Vagina (tissue), 2 donors: ENCODE measurements around the gene VPS37D. TPM values are rescaled to one million over a fixed set of nuclear protein-coding genes. Genes with fewer than 3 reads are reported as not detected.

ENCODE experiments used
- DNase-seq, 2 donors: peaks; one replicate each; pipeline ENCODE4 v3.0.0-alpha.2; 2017; ENCODE audit errors: extremely low spot score in 2 of 2
- H3K27ac ChIP-seq: fragments of 200-600 bp; sonication (generic); one replicate; pipeline ENCODE4 v1.5.1; 2019
- H3K27me3 ChIP-seq: fragments of 200-600 bp; sonication (generic); one replicate; pipeline ENCODE4 v1.5.1; 2019
- H3K36me3 ChIP-seq, 2 donors: fragments of 200-600 bp; sonication (generic); one replicate each; pipeline ENCODE4 v1.5.1; 2017 to 2019
- H3K4me1 ChIP-seq: fragments of 200-600 bp; sonication (generic); one replicate; pipeline ENCODE4 v1.5.1; 2019
- H3K4me3 ChIP-seq, 2 donors: fragments of 200-600 bp; sonication (generic); 1 replicate in 1 of 2; 2 replicates in 1 of 2; pipeline ENCODE4 v1.5.1; 2016 to 2019
- H3K9me3 ChIP-seq: fragments of 200-600 bp; sonication (generic); one replicate; pipeline ENCODE4 v1.5.1; 2019
- POLR2A ChIP-seq, 2 donors: fragments of 450-650 bp; IDR thresholded peaks; one replicate each; pipeline ENCODE4 v1.6.1; 2017; ENCODE audit warnings: antibody characterized with exemption in 2 of 2, mild to moderate bottlenecking in 2 of 2, moderate library complexity in 2 of 2
- POLR2AphosphoS5 ChIP-seq, 2 donors: sonication (generic); formaldehyde crosslinking; IDR thresholded peaks; one replicate each; pipeline ENCODE4 v1.9.0; 2017; ENCODE audit warnings: antibody characterized with exemption in 2 of 2, mild to moderate bottlenecking in 2 of 2, low read depth in 1 of 2; ENCODE audit not compliant: insufficient read depth in 1 of 2
- intact Hi-C: fragments of 100-400 bp; cut with DNase I; formaldehyde crosslinking; loops from one replicate; pipeline ENCODE4 v1.15.1; 2023
- total RNA-seq: library from RNA; depleted of rRNA; stranded (reverse); fragments of >200 nt; gene quantifications from one replicate; pipeline ENCODE4 v1.2.3, GENCODE V29; 2016
- TF ChIP-seq, protein P1 (sequence below), 3 experiments: fragments of 450-650 bp in 2 of 3; fragments of 200-600 bp in 1 of 3; sonication (generic) in 1 of 3; IDR thresholded peaks; one replicate each; pipeline ENCODE4 v1.5.1; 2017 to 2019; ENCODE audit warnings: antibody characterized with exemption in 3 of 3, mild to moderate bottlenecking in 2 of 3, moderate library complexity in 2 of 3

Gene VPS37D
- total RNA-seq, 1 donor from 2014 or later, result 5.4 TPM

DNA sequence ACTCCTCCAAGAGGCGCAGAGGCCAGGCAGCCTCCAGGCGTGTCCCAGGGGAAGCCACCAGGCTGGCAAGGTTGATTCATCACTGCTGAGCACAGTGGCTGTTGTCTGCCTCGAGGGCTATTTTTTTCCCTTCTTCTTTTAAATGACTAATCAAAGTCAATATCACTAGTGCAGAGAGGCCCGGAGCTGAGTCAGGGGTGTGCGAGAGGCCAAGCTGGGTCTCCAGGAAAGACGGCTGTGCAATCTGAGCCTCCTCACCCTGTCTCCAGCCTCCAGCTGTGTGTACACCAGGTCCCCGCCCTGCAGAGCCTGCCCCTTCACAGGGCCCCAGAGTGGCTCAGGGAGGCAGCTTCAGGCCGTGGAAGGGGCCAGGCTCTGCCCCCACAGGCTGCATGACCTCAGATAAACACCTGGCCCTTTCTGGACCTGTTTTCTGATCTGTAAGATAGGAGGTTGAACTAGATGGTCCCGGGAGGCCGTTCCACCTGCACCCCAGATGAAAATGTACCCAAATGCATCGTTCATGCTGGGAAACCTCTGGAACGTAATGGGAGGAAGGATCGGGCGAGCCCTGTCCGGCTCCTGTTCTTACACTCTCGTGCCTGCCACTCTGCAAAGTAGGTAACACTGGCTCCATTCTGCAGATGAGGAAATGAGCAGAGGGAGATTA is 48.2 kb downstream of the VPS37D start:
- Histone ChIP-seq H3K27me3 (no peaks in the 10 kb centered on the region), H3K4me3 (no peak overlapping the region), H3K36me3 (no peaks in the 10 kb centered on the region), H3K9me3 (no peaks in the 10 kb centered on the region), H3K4me1 (peaks cover 46% of the 10 kb centered on the region), H3K27ac (peak overlapping the region; percentile 71)
- DNase-seq, result no peak
- intact Hi-C loops, result no loop called here
- no peak for TF ChIP-seq POLR2A (IDR thresholded peaks at IDR 0.05)
- TF ChIP-seq POLR2AphosphoS5 (IDR thresholded peaks at IDR 0.05; ENCODE audit: insufficient read depth in 1 of 2, low read depth in 1 of 2), result peak; percentile 17 to 51
- TF ChIP-seq, protein P1, sequence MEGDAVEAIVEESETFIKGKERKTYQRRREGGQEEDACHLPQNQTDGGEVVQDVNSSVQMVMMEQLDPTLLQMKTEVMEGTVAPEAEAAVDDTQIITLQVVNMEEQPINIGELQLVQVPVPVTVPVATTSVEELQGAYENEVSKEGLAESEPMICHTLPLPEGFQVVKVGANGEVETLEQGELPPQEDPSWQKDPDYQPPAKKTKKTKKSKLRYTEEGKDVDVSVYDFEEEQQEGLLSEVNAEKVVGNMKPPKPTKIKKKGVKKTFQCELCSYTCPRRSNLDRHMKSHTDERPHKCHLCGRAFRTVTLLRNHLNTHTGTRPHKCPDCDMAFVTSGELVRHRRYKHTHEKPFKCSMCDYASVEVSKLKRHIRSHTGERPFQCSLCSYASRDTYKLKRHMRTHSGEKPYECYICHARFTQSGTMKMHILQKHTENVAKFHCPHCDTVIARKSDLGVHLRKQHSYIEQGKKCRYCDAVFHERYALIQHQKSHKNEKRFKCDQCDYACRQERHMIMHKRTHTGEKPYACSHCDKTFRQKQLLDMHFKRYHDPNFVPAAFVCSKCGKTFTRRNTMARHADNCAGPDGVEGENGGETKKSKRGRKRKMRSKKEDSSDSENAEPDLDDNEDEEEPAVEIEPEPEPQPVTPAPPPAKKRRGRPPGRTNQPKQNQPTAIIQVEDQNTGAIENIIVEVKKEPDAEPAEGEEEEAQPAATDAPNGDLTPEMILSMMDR (IDR thresholded peaks at IDR 0.05), result no peak

DNA sequence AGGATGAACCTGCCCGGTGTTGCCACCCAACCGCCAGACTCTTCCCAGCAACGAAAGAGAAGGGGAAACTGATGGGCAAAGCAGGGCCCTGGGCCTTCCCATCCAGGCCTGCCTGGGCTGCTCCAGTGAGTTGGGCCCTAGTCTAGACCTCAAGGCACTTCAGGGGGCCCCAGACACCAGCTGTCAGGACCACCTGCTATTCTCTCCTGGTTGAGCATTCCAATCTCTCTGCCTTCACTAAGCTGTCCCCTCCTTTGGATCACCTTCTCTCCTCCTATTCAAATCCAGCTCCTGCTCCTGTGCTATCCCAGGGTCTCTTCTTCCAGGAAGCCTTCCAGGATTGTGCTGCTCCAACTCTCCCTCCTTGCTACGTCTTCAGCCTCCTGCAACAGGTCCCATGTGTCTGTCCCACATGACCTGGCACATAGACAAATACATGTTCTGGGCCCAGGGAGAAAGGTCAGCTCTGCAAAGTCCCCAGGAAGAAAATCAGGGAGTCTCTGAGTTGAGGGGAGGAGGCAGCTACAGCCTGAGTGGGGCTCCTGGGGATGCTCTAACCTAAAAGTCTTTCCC is 48.8 kb downstream of the VPS37D start:
- Histone ChIP-seq H3K4me1 (peaks cover 46% of the 10 kb centered on the region), H3K4me3 (no peak overlapping the region), H3K9me3 (no peaks in the 10 kb centered on the region), H3K27me3 (no peaks in the 10 kb centered on the region), H3K36me3 (no peaks in the 10 kb centered on the region), H3K27ac (peak overlapping the region; percentile 71)
- intact Hi-C loops, result no loop called here
- TF ChIP-seq POLR2AphosphoS5 (IDR thresholded peaks at IDR 0.05; ENCODE audit: insufficient read depth in 1 of 2, low read depth in 1 of 2) (no peak), POLR2A (IDR thresholded peaks at IDR 0.05) (no peak)
- TF ChIP-seq, protein P1 (IDR thresholded peaks at IDR 0.05), result no peak
- DNase-seq, result no peak

DNA sequence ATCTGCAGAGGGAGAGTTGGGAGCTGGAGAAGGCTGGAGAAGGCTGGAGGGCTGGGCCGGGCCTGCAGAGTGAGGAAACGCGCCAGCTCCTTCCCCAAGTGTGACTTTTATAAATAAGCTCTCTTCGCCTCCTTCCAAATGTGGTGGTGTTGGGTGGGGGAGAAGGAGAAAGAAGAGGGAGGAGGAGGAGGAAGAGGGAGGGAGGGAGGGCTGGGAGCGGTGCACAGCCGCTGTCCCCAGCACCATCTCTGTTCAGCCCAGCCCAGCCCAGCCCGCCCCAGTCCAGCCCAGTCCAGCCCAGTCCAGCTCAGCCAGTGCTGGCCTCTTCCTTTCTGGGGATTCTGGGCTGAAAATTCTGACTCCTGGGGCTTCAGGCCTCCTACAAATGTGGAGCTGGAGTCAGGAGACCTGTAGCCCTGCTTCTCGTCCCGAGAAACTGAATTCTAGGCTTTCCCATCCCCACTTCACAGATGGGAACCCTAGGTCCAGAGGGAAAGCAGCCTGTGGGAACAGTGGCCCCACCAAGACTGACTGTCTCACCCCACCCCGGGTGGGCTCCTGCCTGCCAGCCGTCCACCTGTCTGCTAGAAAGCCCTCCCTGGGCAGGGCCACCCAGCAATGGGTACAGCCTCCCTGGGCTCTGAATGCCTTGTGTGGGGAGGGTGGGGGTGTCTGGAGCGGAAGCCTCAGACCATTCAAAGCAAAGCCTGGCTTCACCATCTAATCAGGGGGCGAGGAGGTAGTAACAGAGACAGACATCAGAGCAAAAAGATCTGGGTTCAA is 49.6 kb downstream of the VPS37D start:
- intact Hi-C loops, result no loop called here
- peaks cover 46% of the 10 kb centered on the region for H3K4me1 ChIP-seq
- H3K9me3 ChIP-seq, result no peaks in the 10 kb centered on the region
- TF ChIP-seq POLR2AphosphoS5 (IDR thresholded peaks at IDR 0.05; ENCODE audit: insufficient read depth in 1 of 2, low read depth in 1 of 2) (no peak), POLR2A (IDR thresholded peaks at IDR 0.05) (no peak)
- TF ChIP-seq, protein P1 (IDR thresholded peaks at IDR 0.05), result no peak
- H3K27ac ChIP-seq, result peak overlapping the region; percentile 71
- H3K27me3 ChIP-seq, result no peaks in the 10 kb centered on the region
- no peaks in the 10 kb centered on the region for H3K36me3 ChIP-seq
- DNase-seq, result no peak
- H3K4me3 ChIP-seq, result no peak overlapping the region

DNA sequence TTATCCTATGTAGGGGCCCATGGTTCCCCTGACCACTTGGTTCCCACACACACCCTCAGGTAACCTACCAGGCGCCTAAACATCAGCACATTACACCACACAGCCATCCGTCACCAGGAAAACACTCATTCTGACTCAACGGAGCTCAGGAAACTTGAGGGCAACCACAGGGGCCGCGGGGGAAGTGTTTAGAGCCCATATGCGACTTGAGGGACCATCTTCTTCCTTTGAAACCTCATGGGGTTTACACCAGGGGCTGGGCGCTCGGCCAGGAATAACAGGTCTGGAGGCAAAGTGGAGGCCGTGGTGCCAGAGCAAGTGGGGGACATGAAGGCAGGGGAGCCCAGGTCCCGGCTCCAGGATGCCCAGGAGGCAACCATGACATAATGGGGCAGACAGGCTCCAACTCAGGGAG is 50.4 kb downstream of the VPS37D start:
- intact Hi-C loops, result no loop called here
- Histone ChIP-seq H3K4me3 (peak overlapping the region in 1 of 2 donors; percentile 91), H3K36me3 (no peaks in the 10 kb centered on the region), H3K9me3 (no peaks in the 10 kb centered on the region), H3K27ac (peak overlapping the region; percentile 71), H3K27me3 (no peaks in the 10 kb centered on the region), H3K4me1 (peaks cover 46% of the 10 kb centered on the region)
- TF ChIP-seq POLR2AphosphoS5 (IDR thresholded peaks at IDR 0.05; ENCODE audit: insufficient read depth in 1 of 2, low read depth in 1 of 2) (no peak), POLR2A (IDR thresholded peaks at IDR 0.05) (no peak)
- TF ChIP-seq, protein P1 (IDR thresholded peaks at IDR 0.05), result no peak
- DNase-seq, result no peak
